NB4 (cell line): Measurements from ENCODE around the gene PIEZO2.

Experiments
- DNase-seq: peaks from one replicate; pipeline ENCODE4 v3.0.0; 2010; ENCODE audit warnings: low read depth
- H3K4me3 ChIP-seq: one replicate; pipeline ENCODE4 v1.5.1; 2011; ENCODE audit warnings: mild to moderate bottlenecking, low read depth, low read length, moderate library complexity
- CTCF ChIP-seq: IDR thresholded peaks from one replicate; pipeline ENCODE4 v1.5.1; 2012; ENCODE audit warnings: low read depth, low read length
- MYC ChIP-seq: IDR thresholded peaks from 2 replicates; pipeline ENCODE4 v1.6.1; 2011; ENCODE audit warnings: low read depth, low read length
- POLR2A ChIP-seq: IDR thresholded peaks from 2 replicates; pipeline ENCODE4 v1.6.1; 2011; ENCODE audit warnings: mild to moderate bottlenecking; ENCODE audit not compliant: insufficient read length; ENCODE audit errors: extremely low read depth
- TF ChIP-seq, protein P1 (sequence below): IDR thresholded peaks from 2 replicates; pipeline ENCODE4 v1.6.1; 2011; ENCODE audit warnings: low read depth, low read length

PIEZO2 gene

DNA sequence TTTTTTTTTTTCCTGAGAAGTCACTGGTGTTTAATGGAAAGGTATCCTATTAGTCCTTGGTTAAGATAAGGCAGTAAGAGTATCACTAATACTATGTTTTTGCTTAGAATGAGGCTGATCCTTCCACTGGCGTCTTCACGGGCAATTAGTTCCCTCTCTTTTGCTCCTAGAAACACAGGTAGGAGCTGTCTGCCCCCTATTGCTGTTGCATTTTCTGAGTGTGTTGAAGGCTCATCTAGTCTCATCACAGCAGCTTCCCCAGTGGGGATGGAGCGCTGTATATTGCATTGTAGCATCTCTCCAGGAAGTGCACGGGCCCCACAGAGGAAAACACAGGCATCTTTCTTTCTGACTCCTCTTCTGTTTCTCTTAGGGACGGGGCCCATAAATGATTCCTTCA, 478.5 kb downstream of the PIEZO2 start:
- H3K4me3 ChIP-seq = no peak overlapping the region
- DNase-seq = no peak
- TF ChIP-seq MYC (no peak), POLR2A (no peak), CTCF (no peak)
- TF ChIP-seq, protein P1, sequence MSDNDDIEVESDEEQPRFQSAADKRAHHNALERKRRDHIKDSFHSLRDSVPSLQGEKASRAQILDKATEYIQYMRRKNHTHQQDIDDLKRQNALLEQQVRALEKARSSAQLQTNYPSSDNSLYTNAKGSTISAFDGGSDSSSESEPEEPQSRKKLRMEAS = no peak

DNA sequence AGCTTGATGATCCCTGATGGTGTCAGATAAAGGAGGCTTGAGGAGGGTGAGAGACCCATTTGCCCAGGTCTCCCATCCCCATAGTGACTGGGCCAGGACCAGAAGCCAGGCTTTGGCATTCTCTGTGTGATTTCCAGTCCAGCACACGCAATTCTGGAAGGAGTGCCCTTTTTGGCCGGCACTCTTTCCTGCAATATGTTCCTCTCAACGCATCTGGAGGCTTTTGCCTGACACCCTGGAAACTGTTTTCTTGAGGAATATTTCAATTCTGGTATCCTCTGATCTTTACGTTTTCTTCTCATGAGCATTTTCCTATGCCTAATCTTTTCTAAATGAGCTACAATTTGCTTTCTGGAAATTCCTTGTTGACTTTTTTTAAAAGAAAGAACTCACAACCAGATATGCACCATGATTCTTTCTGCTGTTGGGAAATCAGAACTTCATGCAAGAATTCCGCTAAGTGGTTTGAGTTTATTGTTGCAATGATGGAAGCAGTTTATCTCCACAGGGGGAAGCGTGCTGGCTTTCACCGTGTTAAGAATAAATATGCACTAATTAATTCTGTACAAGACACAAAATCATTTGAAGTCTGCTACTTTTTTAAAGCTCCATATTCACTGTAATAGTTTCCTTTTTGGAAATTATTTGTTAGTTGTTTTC, 479.8 kb downstream of the PIEZO2 start:
- TF ChIP-seq MYC = no peak
- DNase-seq = no peak
- H3K4me3 ChIP-seq = no peak overlapping the region

GRCh38 chr18:10663750-10664149, 485.6 kb downstream of the PIEZO2 start:
- no peak for DNase-seq
- H3K4me3 ChIP-seq = no peak overlapping the region
- no peak for TF ChIP-seq POLR2A
- TF ChIP-seq, protein P1 = no peak
- TF ChIP-seq MYC = no peak
- no peak for TF ChIP-seq CTCF

DNA sequence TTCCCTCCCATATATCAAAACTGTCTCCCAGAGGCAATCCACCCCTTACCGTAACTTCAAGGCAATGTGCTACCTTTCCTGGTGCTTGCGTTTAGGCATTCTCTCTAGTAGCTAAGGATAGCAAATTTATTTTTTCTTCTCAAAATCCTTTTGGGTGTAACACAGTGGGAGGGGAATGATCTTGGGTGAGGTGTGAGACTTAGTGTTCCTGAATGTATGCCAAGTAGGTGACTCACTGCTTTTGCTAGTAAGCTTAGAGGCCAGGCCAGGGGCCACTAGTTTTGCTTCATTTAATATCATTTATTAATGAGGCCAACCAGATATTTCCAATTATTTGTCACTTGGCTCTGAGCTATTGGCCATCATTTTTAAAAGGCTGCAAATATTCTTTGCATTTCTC, 488.1 kb downstream of the PIEZO2 start:
- DNase-seq = no peak
- TF ChIP-seq CTCF (no peak), POLR2A (no peak), MYC (no peak)
- TF ChIP-seq, protein P1 = no peak

GRCh38 chr18:10660179-10660884, 489.0 kb downstream of the PIEZO2 start:
- DNase-seq = no peak
- H3K4me3 ChIP-seq = no peak overlapping the region
- TF ChIP-seq CTCF (no peak), POLR2A (no peak), MYC (no peak)
- TF ChIP-seq, protein P1 = no peak

More for the DNA sequence above, 488.1 kb downstream of the PIEZO2 start:
- H3K4me3 ChIP-seq = no peak overlapping the region

GRCh38 chr18:10659594-10659993, 489.8 kb downstream of the PIEZO2 start:
- TF ChIP-seq, protein P1 = no peak
- TF ChIP-seq POLR2A (no peak), CTCF (no peak), MYC (no peak)
- no peak overlapping the region for H3K4me3 ChIP-seq
- DNase-seq = no peak
